Keratinocyte (primary cell): ENCODE measurements around the gene PIK3CA.
A peak's percentile ranks its signal among the peaks of the same experiment; 100 is the strongest.

Experiments used
- EZH2 ChIP-seq: IDR thresholded peaks from one replicate; pipeline ENCODE4 v1.6.1; 2012; ENCODE audit warnings: inconsistent platforms, mild to moderate bottlenecking, low read length, moderate library complexity
- TF ChIP-seq, protein P1 (sequence below), 3 experiments: IDR thresholded peaks in 1 of 3; conservative IDR thresholded peaks in 1 of 3; optimal IDR thresholded peaks in 1 of 3; 2 replicates in 2 of 3; 3 replicates in 1 of 3; pipeline versions ENCODE3 to v1.5.1; 2011; ENCODE audit warnings: low read length in 3 of 3, mild to moderate bottlenecking in 3 of 3, moderate library complexity in 2 of 3, control low read depth in 1 of 3, inconsistent platforms in 1 of 3; ENCODE audit not compliant: insufficient read depth in 2 of 3; ENCODE audit errors: extremely low read depth in 1 of 3

GRCh38 chr3:179146911-179147513 lies 1.1 kb upstream of the PIK3CA start:
- TF ChIP-seq, protein P1, sequence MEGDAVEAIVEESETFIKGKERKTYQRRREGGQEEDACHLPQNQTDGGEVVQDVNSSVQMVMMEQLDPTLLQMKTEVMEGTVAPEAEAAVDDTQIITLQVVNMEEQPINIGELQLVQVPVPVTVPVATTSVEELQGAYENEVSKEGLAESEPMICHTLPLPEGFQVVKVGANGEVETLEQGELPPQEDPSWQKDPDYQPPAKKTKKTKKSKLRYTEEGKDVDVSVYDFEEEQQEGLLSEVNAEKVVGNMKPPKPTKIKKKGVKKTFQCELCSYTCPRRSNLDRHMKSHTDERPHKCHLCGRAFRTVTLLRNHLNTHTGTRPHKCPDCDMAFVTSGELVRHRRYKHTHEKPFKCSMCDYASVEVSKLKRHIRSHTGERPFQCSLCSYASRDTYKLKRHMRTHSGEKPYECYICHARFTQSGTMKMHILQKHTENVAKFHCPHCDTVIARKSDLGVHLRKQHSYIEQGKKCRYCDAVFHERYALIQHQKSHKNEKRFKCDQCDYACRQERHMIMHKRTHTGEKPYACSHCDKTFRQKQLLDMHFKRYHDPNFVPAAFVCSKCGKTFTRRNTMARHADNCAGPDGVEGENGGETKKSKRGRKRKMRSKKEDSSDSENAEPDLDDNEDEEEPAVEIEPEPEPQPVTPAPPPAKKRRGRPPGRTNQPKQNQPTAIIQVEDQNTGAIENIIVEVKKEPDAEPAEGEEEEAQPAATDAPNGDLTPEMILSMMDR (optimal IDR thresholded peaks at IDR 0.05 in 1 of 3, IDR thresholded peaks at IDR 0.05 in 1 of 3, conservative IDR thresholded peaks at IDR 0.05 in 1 of 3; ENCODE audit: extremely low read depth in 1 of 3, insufficient read depth in 2 of 3, low read length in 3 of 3): peak; percentile 9 to 60 (median 40)
- TF ChIP-seq EZH2: no peak
